Activated T-cell treated with anti-CD3 and anti-CD28 coated beads, Interleukin-2, amount 50 U/mL, for 48 hours (primary cell): Measurements from ENCODE around the gene TMEM91.
"Not testable (repeated sequence)": the region's sequence is repeated elsewhere in the genome, so short reads cannot be mapped to it uniquely, and the experiment has no call there.

Source experiments
- DNase-seq, 2 experiments: peaks; one replicate each; pipeline ENCODE4 v3.0.0-alpha.2; 2020

Gene TMEM91

DNA sequence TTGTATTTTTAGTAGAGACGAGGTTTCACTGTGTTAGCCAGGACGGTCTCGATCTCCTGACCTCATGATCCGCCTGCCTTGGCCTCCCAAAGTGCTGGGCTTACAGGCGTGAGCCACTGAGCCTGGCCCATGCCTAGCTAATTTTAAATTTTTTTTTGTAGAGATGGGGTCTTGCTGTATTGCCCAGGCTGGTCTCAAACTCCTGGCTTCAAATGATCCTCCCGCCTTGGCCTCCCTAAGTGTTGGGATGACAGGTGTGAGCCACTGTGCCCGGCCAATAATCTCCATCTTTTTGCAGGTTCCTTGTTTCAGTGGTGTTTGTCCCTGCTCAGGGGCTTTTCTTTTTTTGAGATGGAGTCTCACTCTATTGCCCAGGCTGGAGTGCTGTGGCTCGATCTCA lies 5.2 kb downstream of the TMEM91 start:
- not testable (repeated sequence) for DNase-seq

DNA sequence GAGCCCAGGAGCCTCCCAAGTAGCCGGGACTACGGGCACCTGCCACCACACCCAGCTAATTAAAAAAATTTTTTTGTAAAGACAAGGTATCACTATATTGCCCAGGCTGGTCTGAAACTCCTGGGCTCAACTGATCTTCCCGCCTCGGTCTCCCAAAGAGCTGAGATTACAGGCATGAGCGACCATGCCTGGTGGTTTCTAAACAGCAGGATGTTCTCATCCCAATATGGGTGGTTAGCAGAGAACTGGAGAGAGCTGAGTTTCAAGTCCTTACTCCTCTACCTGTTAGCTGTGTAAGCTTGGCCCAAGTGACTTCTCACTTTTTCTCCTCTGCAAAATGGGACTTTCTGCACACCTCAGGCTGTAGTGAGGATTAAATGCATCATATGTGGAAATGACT lies 8.0 kb downstream of the TMEM91 start:
- no peak for DNase-seq

DNA sequence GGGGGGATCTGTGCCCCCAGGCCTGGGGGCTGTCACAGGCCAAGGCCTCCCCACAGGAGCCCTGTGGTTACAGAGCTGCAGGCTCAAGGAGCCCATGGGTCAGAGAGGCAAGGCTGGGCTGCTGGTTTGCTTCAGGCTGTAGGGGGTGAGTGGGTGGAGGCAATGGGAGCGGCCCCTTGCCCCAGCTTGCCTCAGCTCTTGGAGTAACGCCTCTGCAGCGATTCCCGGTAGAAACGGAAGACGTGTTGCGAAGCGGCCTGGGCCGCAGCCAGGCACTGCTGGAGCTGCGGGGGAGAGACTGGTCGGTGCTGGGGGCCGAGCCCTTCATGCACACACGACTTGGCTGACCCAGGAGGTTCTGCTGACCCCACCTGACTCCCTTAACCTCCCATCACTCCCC lies 10.1 kb downstream of the TMEM91 start:
- no peak for DNase-seq

- no peak for DNase-seq
Measured at GRCh38 chr19:41391618-41392017, 15.3 kb downstream of the TMEM91 start.

- DNase-seq, result no peak
Measured at GRCh38 chr19:41392775-41393174, 16.4 kb downstream of the TMEM91 start.

- no peak for DNase-seq
Measured at GRCh38 chr19:41395355-41395754, 19.0 kb downstream of the TMEM91 start.

GRCh38 chr19:41397086-41398049 lies 21.0 kb downstream of the TMEM91 start, which contains the start of the genes BCKDHA and EXOSC5:
Gene BCKDHA, plus strand, starts transcription at chr19:41397818. Its CDS starts 10 bp downstream, at chr19:41397828.
Gene EXOSC5, minus strand, starts transcription at chr19:41397359. Its CDS starts 31 bp downstream, at chr19:41397328.
- peak; percentile 99 for DNase-seq

- peak in 1 of 2 experiments; percentile 27 for DNase-seq
Measured at GRCh38 chr19:41398050-41398418, 21.7 kb downstream of the TMEM91 start.

DNA sequence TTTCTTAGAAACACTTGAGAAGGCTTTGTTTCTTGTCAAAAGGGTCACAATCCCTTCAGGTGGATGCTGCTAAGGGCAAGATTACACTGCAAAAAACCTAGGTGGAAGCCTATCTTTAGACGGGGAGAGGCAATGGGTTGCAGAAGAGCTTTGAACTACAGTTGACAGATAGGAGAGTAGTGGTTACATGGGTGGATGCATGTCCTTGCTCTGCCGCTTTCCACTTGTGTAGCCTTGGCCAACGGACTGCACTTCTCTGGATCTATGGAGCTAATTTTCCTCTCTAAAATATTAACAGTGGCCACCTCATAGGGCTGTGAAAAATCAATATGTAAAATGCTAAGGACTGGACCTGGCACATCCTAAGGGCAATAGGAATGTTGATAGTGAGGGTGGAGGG lies 22.3 kb downstream of the TMEM91 start:
- no peak for DNase-seq

DNA sequence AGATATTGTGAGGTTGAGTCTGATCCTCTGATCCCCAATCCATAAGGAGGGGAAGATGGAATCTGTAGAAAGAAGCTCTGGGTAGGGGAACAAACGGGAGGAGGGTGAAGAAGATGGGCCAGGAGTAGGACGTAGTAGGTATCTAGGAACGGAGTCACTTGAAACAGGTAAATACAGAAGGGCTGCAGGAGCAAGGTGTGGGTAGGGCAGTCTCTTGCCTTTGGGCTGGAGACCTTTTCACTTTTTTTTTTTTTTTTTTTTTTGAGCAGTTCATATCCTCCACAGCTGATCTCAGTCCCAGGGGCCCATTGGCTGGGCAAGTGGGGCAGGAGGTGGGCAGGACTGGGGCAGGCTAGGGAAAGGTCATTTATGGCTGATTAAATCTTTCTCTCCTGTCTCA lies 22.8 kb downstream of the TMEM91 start:
- no peak for DNase-seq

GRCh38 chr19:41399525-41399924 lies 23.2 kb downstream of the TMEM91 start:
- DNase-seq, result no peak

GRCh38 chr19:41401483-41401882 lies 25.1 kb downstream of the TMEM91 start:
- no peak for DNase-seq

- DNase-seq, result no peak
Measured at GRCh38 chr19:41402010-41402409, 25.7 kb downstream of the TMEM91 start.

- no peak for DNase-seq
Measured at GRCh38 chr19:41403181-41403970, 27.0 kb downstream of the TMEM91 start.

DNA sequence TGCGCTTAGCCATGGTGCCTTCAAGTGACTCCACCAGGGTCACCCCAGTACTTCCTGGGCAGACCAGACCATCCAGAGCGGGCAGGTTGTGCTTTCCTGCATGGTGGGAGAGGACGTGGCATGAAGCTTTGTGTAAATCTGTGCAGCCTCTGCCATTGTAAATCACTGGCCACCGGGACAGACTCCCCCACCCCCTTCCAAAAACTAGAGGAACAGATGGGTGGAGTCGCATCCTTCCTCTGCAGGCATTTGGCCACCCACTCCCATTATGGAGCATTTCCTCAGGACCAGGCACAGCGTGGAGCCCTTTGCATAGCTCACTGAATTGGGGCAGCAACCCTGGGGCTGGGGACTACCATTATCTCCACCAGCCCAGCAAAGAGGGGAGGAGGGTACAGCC lies 29.4 kb downstream of the TMEM91 start:
- no peak for DNase-seq

DNA sequence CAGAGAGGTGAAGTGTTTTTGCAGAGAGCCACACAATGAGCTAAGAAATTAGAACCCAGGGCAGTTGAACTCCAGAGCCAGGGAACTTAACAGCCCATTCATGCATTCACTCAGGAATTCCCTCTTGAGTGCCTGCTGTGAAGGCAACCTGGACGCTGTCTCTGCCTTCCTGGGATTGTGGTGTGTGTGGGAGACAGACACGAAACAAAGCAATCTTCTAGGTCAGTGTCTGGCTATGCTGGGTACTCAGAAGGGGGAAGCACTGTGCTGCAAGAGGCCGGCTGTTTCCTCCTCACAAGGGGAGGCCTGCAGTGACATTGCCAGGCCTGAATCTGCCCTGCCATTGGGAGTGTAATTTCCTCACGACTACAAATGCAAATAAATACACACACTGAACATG lies 30.9 kb downstream of the TMEM91 start:
- no peak for DNase-seq

DNA sequence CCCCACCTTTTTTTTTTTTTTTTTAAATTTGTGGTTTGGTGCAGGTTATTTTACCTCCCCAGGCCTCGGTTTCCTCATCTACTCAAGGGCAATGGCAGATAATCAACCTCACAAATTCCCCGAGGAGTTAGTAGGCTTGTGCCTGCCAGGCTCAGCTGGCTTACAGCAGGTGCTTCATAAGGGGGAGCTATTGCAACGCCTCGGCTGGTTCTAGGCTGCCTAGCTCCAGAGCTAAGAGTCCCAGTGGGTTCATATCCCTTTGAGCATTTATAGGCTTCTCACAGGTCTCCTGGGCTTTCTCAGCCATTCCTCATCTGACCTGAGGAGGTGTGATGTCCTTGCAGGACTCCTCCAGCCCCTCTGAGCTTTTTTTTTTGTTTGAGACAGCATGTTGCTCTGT lies 31.9 kb downstream of the TMEM91 start:
- DNase-seq, result no peak

GRCh38 chr19:41408846-41409245 lies 32.5 kb downstream of the TMEM91 start:
- not testable (repeated sequence) for DNase-seq

- no peak for DNase-seq
Measured at GRCh38 chr19:41409288-41409687, 33.0 kb downstream of the TMEM91 start.

- DNase-seq, result no peak
Measured at GRCh38 chr19:41410336-41411054, 34.2 kb downstream of the TMEM91 start.

- DNase-seq, result no peak
Measured at GRCh38 chr19:41411100-41411967, 35.0 kb downstream of the TMEM91 start.

DNA sequence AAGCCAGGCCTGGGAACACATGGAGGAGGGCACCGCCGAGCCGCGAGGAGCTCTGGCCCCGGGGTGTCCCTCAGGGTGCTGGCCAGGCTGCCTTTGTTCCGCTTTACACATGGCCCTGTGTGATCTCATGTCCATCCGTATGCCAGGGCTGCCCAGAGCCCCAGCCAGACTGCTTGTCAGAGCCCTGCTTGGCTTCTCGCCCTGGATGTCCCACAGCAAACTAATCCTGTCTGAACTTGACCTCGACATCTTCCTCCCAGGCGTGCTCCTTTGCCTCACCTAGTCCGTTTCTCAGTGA lies 35.6 kb downstream of the TMEM91 start:
- no peak for DNase-seq
